ENCODE results near the gene IL17D. TPM values are rescaled to one million over a fixed set of nuclear protein-coding genes. Genes with fewer than 3 reads are reported as not detected.
A peak's percentile ranks its signal among the peaks of the same experiment; 100 is the strongest.

The IL17D gene
- total and polyA plus RNA-seq, 2 donors (not counting 3 experiments of a cell fraction or from before 2014, with no cell fraction given): 4.0 to 6.1 TPM

DNA sequence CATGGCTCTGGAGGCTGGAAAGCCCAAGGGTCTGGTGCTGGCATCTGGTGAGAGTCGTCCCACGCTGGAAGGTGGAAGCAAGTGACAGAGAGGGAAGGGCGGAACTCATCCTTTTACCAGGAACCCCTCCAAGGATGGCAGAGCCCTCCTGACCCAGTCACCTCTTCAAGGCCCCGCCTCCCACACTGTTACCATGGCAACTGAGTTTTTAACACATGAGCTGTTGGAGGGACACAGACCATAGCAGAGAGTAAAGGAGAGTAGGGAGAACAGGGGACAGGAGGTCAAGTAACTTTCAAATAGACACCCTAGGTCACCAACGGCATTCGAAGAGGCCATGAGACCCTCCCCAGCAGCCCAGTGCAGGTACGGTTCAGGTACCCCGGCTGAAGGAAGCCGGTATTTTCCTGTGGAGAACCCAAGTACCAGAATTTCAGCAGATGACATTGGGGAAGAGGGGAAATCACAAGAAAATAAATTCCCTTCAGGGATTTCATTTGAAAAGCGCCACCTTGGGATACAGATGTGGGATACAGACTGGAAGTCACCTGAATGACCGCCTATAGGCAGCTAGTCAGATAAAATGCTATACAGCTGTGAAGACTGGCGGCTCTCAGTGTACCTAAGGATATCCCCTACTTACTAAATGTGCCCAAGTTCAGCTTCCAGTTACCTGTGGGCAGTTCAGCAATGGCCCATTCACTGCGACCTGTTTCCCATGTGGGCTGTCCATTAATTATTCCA lies 8.0 kb downstream of the IL17D start:
- ChIA-PET POLR2A (no interaction called here), CTCF (interaction anchor here (0.7 to 9.5 kb wide), 12 partner anchors 17 to 217 kb away, joined by 3 to 92 read pairs (median 4); partner anchors contain the start of gene CRYL1)
- H3K4me3 ChIP-seq (replicated peaks in 1 of 3; ENCODE audit: insufficient read depth in 1 of 3, low read depth in 1 of 3, low read length in 3 of 3): no peak overlapping the region
- intact Hi-C loops (cut with micrococcal nuclease) (loop anchor here (1.0 to 2.0 kb wide), 5 partner anchors 103 to 216 kb away; no protein-coding TSS in a partner anchor), dilution Hi-C loops (cut with MboI; ENCODE audit: extremely low pct_ligation_motif_present, low sequenced_read_pairs) (no loop called here)
- no peaks in the 10 kb centered on the region for H3K79me2 ChIP-seq (ENCODE audit: control insufficient read depth, insufficient read depth, low read length)
- peaks cover 38% of the 10 kb centered on the region for H3K4me1 ChIP-seq (ENCODE audit: control insufficient read depth, extremely low read depth, insufficient read depth, low read length)
- H3K4me2 ChIP-seq (ENCODE audit: insufficient read depth, low read length): no peak overlapping the region
- BruUV-seq (replicated peaks): no TSS peak
- TF ChIP-seq, protein P1, sequence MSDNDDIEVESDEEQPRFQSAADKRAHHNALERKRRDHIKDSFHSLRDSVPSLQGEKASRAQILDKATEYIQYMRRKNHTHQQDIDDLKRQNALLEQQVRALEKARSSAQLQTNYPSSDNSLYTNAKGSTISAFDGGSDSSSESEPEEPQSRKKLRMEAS (IDR thresholded peaks at IDR 0.05; ENCODE audit: insufficient read depth, insufficient read length): no peak
- no peak for TF ChIP-seq EZH2 (IDR thresholded peaks at IDR 0.05; ENCODE audit: borderline replicate concordance, low read depth, low read length, severe bottlenecking)
- no peak for TF ChIP-seq FOS (IDR thresholded peaks at IDR 0.05; ENCODE audit: borderline replicate concordance, insufficient read depth, low read length)
- no peak for TF ChIP-seq POLR2AphosphoS5 (IDR thresholded peaks at IDR 0.05; ENCODE audit: insufficient read depth, low read depth, low read length)
- no peaks in the 10 kb centered on the region for H4K20me1 ChIP-seq (replicated peaks; ENCODE audit: control insufficient read depth, extremely low read depth, insufficient read depth, low read length)
- no peak overlapping the region for H3K27ac ChIP-seq (ENCODE audit: insufficient read depth, low read depth, low read length)
- H3K9me1 ChIP-seq (replicated peaks; ENCODE audit: control insufficient read depth, extremely low read depth, insufficient read depth, low read length): no peaks in the 10 kb centered on the region
- H3K36me3 ChIP-seq (ENCODE audit: control insufficient read depth in 2 of 2, extremely low read depth in 1 of 2, insufficient read depth in 2 of 2, low read length in 2 of 2): no peaks in the 10 kb centered on the region
- no peaks in the 10 kb centered on the region for H3K9me3 ChIP-seq (replicated peaks; ENCODE audit: control insufficient read depth, insufficient read depth, low read length)
- H2AFZ ChIP-seq (ENCODE audit: low read depth, low read length): no peak overlapping the region
- no peak for FAIRE-seq
- H3K9ac ChIP-seq (replicated peaks; ENCODE audit: extremely low read depth, insufficient read depth, low read length): no peak overlapping the region
- no peak for DNase-seq (ENCODE audit: low read depth, low spot score)
- no peaks in the 10 kb centered on the region for H3K27me3 ChIP-seq (ENCODE audit: control insufficient read depth in 2 of 2, insufficient read depth in 2 of 2, low read length in 2 of 2)

DNA sequence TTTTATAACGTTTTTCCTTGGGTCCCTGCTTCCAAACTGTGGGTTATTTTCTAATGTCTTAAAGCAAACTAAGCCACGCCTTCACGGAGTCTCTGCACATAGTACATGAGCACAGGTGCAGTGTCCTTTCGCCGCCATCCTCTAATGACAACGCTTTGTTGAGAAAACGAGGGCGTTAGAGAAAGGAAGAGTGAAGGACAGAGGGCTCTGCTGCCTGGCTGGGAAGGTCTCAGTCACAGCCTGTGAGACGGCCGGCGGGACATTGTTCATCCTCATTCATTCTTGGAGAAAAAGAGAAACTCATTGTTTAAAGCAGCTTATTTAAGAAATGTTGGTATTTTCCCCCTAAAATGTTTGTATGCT lies 9.5 kb downstream of the IL17D start:
- Histone ChIP-seq H3K27me3 (ENCODE audit: control insufficient read depth in 2 of 2, insufficient read depth in 2 of 2, low read length in 2 of 2) (no peaks in the 10 kb centered on the region), H3K9ac (replicated peaks; ENCODE audit: extremely low read depth, insufficient read depth, low read length) (peak overlapping the region; percentile 12), H3K9me3 (replicated peaks; ENCODE audit: control insufficient read depth, insufficient read depth, low read length) (no peaks in the 10 kb centered on the region), H3K27ac (ENCODE audit: insufficient read depth, low read depth, low read length) (peak overlapping the region; percentile 56), H3K36me3 (ENCODE audit: control insufficient read depth in 2 of 2, extremely low read depth in 1 of 2, insufficient read depth in 2 of 2, low read length in 2 of 2) (no peaks in the 10 kb centered on the region), H3K4me3 (replicated peaks in 1 of 3; ENCODE audit: insufficient read depth in 1 of 3, low read depth in 1 of 3, low read length in 3 of 3) (no peak overlapping the region), H3K79me2 (ENCODE audit: control insufficient read depth, insufficient read depth, low read length) (no peaks in the 10 kb centered on the region), H3K4me2 (ENCODE audit: insufficient read depth, low read length) (peak overlapping the region; percentile 38), H3K4me1 (ENCODE audit: control insufficient read depth, extremely low read depth, insufficient read depth, low read length) (peaks cover 38% of the 10 kb centered on the region), H4K20me1 (replicated peaks; ENCODE audit: control insufficient read depth, extremely low read depth, insufficient read depth, low read length) (no peaks in the 10 kb centered on the region), H3K9me1 (replicated peaks; ENCODE audit: control insufficient read depth, extremely low read depth, insufficient read depth, low read length) (no peaks in the 10 kb centered on the region), H2AFZ (ENCODE audit: low read depth, low read length) (peak overlapping the region; percentile 89)
- FAIRE-seq: peak; percentile 24
- dilution Hi-C loops (cut with MboI; ENCODE audit: extremely low pct_ligation_motif_present, low sequenced_read_pairs) (no loop called here), intact Hi-C loops (cut with micrococcal nuclease) (loop anchor here (2.0 kb wide), 1 partner anchor 102 kb away; no protein-coding TSS in a partner anchor)
- POLR2A ChIA-PET: no interaction called here
- TF ChIP-seq, protein P1 (IDR thresholded peaks at IDR 0.05; ENCODE audit: insufficient read depth, insufficient read length): no peak
- TF ChIP-seq JUN (IDR thresholded peaks at IDR 0.05; ENCODE audit: borderline replicate concordance, insufficient read depth, insufficient read length, low read depth) (no peak), POLR2AphosphoS5 (IDR thresholded peaks at IDR 0.05; ENCODE audit: insufficient read depth, low read depth, low read length) (no peak), POLR2A (IDR thresholded peaks at IDR 0.05; ENCODE audit: low read depth, low read length) (no peak), GATA2 (IDR thresholded peaks at IDR 0.05; ENCODE audit: insufficient read depth, insufficient read length, low read depth, low read length) (no peak), EZH2 (IDR thresholded peaks at IDR 0.05; ENCODE audit: borderline replicate concordance, low read depth, low read length, severe bottlenecking) (no peak), MYC (IDR thresholded peaks at IDR 0.05; ENCODE audit: low read depth, low read length) (no peak), FOS (IDR thresholded peaks at IDR 0.05; ENCODE audit: borderline replicate concordance, insufficient read depth, low read length) (no peak)
- TF ChIP-seq, protein P2, sequence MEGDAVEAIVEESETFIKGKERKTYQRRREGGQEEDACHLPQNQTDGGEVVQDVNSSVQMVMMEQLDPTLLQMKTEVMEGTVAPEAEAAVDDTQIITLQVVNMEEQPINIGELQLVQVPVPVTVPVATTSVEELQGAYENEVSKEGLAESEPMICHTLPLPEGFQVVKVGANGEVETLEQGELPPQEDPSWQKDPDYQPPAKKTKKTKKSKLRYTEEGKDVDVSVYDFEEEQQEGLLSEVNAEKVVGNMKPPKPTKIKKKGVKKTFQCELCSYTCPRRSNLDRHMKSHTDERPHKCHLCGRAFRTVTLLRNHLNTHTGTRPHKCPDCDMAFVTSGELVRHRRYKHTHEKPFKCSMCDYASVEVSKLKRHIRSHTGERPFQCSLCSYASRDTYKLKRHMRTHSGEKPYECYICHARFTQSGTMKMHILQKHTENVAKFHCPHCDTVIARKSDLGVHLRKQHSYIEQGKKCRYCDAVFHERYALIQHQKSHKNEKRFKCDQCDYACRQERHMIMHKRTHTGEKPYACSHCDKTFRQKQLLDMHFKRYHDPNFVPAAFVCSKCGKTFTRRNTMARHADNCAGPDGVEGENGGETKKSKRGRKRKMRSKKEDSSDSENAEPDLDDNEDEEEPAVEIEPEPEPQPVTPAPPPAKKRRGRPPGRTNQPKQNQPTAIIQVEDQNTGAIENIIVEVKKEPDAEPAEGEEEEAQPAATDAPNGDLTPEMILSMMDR (IDR thresholded peaks at IDR 0.05; ENCODE audit: extremely low read depth in 1 of 2, insufficient read depth in 1 of 2, low read depth in 1 of 2, low read length in 2 of 2): no peak
- BruUV-seq (replicated peaks): no TSS peak
- peak; percentile 21 for DNase-seq (ENCODE audit: low read depth, low spot score)
- CTCF ChIA-PET: interaction anchor here (2.0 to 5.5 kb wide), 3 partner anchors 102 to 156 kb away, joined by 9 to 73 read pairs (median 13); no protein-coding TSS in a partner anchor
